Neural cell (in vitro differentiated cells): ENCODE data around the gene SLC6A16. TPM values are rescaled to one million over a fixed set of nuclear protein-coding genes. Genes with fewer than 3 reads are reported as not detected.

Experiments used
- H2AFZ ChIP-seq: fragments of 200-600, 300-800 bp; sonication (generic), shearing (Covaris generic); 2 replicates; pipeline ENCODE4 v1.6.0; 2014; ENCODE audit warnings: low read depth, mild to moderate bottlenecking, antibody characterized with exemption, low read length, moderate library complexity
- H3F3A ChIP-seq: fragments of 200-600 bp; shearing (Covaris generic); 2 replicates; pipeline ENCODE4 v1.6.1; 2016; ENCODE audit warnings: mild to moderate bottlenecking, moderate library complexity, mixed read lengths, antibody characterized with exemption, low read length; ENCODE audit not compliant: insufficient read depth, poor library complexity, severe bottlenecking
- H3K27ac ChIP-seq: fragments of 200-600, 300-800 bp; sonication (generic), shearing (Covaris generic); 2 replicates; pipeline ENCODE4 v1.5.1; 2014; ENCODE audit warnings: mild to moderate bottlenecking, low read length, moderate library complexity
- H3K27me3 ChIP-seq: fragments of 300-800, 200-600 bp; sonication (generic), shearing (Covaris generic); 2 replicates; pipeline ENCODE4 v1.6.0; 2014; ENCODE audit warnings: mild to moderate bottlenecking, low read depth, low read length, moderate library complexity; ENCODE audit not compliant: insufficient read depth
- H3K36me3 ChIP-seq: fragments of 300-800, 200-600 bp; sonication (generic), shearing (Covaris generic); 2 replicates; pipeline ENCODE4 v1.5.1; 2014; ENCODE audit warnings: mild to moderate bottlenecking, antibody characterized with exemption, low read length, moderate library complexity; ENCODE audit not compliant: insufficient read depth
- H3K4me2 ChIP-seq: fragments of 300-800, 200-600 bp; sonication (generic), shearing (Covaris generic); 2 replicates; pipeline ENCODE4 v1.6.0; 2014; ENCODE audit warnings: mild to moderate bottlenecking, low read length
- H3K4me3 ChIP-seq: fragments of 300-800, 200-600 bp; sonication (generic), shearing (Covaris generic); 2 replicates; pipeline ENCODE4 v1.5.1; 2014; ENCODE audit warnings: mild to moderate bottlenecking, low read length, moderate library complexity
- H3K79me2 ChIP-seq: fragments of 200-600 bp; shearing (Covaris generic); replicated peaks from 2 replicates; pipeline ENCODE4 v1.6.0; 2014; ENCODE audit warnings: mild to moderate bottlenecking, low read length, moderate library complexity; ENCODE audit not compliant: insufficient read depth
- H3K9ac ChIP-seq: fragments of 300-800, 200-600 bp; sonication (generic), shearing (Covaris generic); 2 replicates; pipeline ENCODE4 v1.6.1; 2016; ENCODE audit warnings: mild to moderate bottlenecking, low read length, mixed read lengths
- H3K9me2 ChIP-seq: fragments of 200-600 bp; shearing (Covaris generic); 2 replicates; pipeline ENCODE4 v1.6.1; 2016; ENCODE audit warnings: mild to moderate bottlenecking, low read length, mixed read lengths; ENCODE audit not compliant: insufficient read depth
- H3K9me3 ChIP-seq: fragments of 200-600, 300-800 bp; sonication (generic), shearing (Covaris generic); 2 replicates; pipeline ENCODE4 v1.6.1; 2016; ENCODE audit warnings: mild to moderate bottlenecking, mixed run types, low read length, moderate library complexity, mixed read lengths
- H4K20me1 ChIP-seq: fragments of 200-600 bp; shearing (Covaris generic); 2 replicates; pipeline ENCODE4 v1.6.1; 2016; ENCODE audit warnings: mild to moderate bottlenecking, mixed run types; ENCODE audit not compliant: insufficient read depth
- CTCF ChIP-seq: fragments of 450-650 bp; IDR thresholded peaks from 2 replicates; pipeline ENCODE4 v1.5.1; 2014; ENCODE audit warnings: antibody characterized with exemption, mild to moderate bottlenecking, moderate library complexity; ENCODE audit not compliant: poor library complexity, severe bottlenecking
- EP300 ChIP-seq: fragments of 450-650 bp; conservative IDR thresholded peaks from 2 replicates; pipeline ENCODE4 v1.6.1; 2014; ENCODE audit warnings: antibody characterized with exemption, mild to moderate bottlenecking, moderate library complexity; ENCODE audit not compliant: poor library complexity, severe bottlenecking
- EZH2 ChIP-seq: fragments of 200-600, 300-800 bp; shearing (Covaris generic), sonication (generic); IDR thresholded peaks from 2 replicates; pipeline ENCODE4 v1.6.1; 2014; ENCODE audit warnings: antibody characterized with exemption, low read length, borderline replicate concordance, mild to moderate bottlenecking; ENCODE audit not compliant: insufficient read depth, poor library complexity, severe bottlenecking
- MXI1 ChIP-seq: fragments of 450-650 bp; conservative IDR thresholded peaks from 2 replicates; pipeline ENCODE4 v1.6.1; 2014; ENCODE audit warnings: antibody characterized with exemption, mild to moderate bottlenecking; ENCODE audit not compliant: poor library complexity, severe bottlenecking
- POLR2AphosphoS5 ChIP-seq: IDR thresholded peaks from 2 replicates; pipeline ENCODE4 v1.6.1; 2012
- RAD21 ChIP-seq: fragments of 450-650 bp; conservative IDR thresholded peaks from 2 replicates; pipeline ENCODE4 v1.6.1; 2014; ENCODE audit warnings: antibody characterized with exemption, mild to moderate bottlenecking, moderate library complexity
- REST ChIP-seq: IDR thresholded peaks from 2 replicates; pipeline ENCODE4 v1.6.1; 2012; ENCODE audit warnings: borderline replicate concordance
- SMC3 ChIP-seq: fragments of 450-650 bp; conservative IDR thresholded peaks from 2 replicates; pipeline ENCODE4 v1.6.1; 2014; ENCODE audit warnings: antibody characterized with exemption, mild to moderate bottlenecking, moderate library complexity; ENCODE audit not compliant: poor library complexity
- TAF1 ChIP-seq: IDR thresholded peaks from 2 replicates; pipeline ENCODE4 v1.6.1; 2012; ENCODE audit warnings: low read depth
- polyA plus RNA-seq: library from polyadenylated mRNA; depleted of rRNA; stranded (reverse); fragments of >200 nt; gene quantifications from 2 replicates; pipeline ENCODE4 v1.2.3, GENCODE V29; 2014

Gene SLC6A16
- polyA plus RNA-seq, 1 donor from 2014 or later = not detected

- Histone ChIP-seq H3K9ac (no peak overlapping the region), H3K27ac (no peak overlapping the region), H3K4me3 (no peak overlapping the region), H3K4me2 (no peak overlapping the region), H3K9me2 (no peaks in the 10 kb centered on the region), H3K27me3 (no peaks in the 10 kb centered on the region), H3F3A (no peaks in the 10 kb centered on the region), H2AFZ (no peak overlapping the region), H3K36me3 (no peaks in the 10 kb centered on the region), H3K79me2 (no peaks in the 10 kb centered on the region), H4K20me1 (no peaks in the 10 kb centered on the region), H3K9me3 (no peaks in the 10 kb centered on the region)
- no peak for TF ChIP-seq SMC3
- no peak for TF ChIP-seq REST
- no peak for TF ChIP-seq RAD21
- no peak for TF ChIP-seq CTCF
- no peak for TF ChIP-seq EZH2
- TF ChIP-seq MXI1 = no peak
- TF ChIP-seq TAF1 = no peak
Measured at GRCh38 chr19:49338023-49338677, 13.2 kb upstream of the SLC6A16 start.

GRCh38 chr19:49337267-49338022, 12.5 kb upstream of the SLC6A16 start:
- no peak for TF ChIP-seq EP300
- TF ChIP-seq MXI1 = no peak
- TF ChIP-seq RAD21 = no peak
- no peak for TF ChIP-seq SMC3
- TF ChIP-seq POLR2AphosphoS5 = no peak
- no peak for TF ChIP-seq EZH2
- no peak for TF ChIP-seq REST
- no peak for TF ChIP-seq TAF1
- TF ChIP-seq CTCF = no peak
- H4K20me1 ChIP-seq = no peaks in the 10 kb centered on the region
- no peak overlapping the region for H3K9ac ChIP-seq
- no peak overlapping the region for H2AFZ ChIP-seq
- no peaks in the 10 kb centered on the region for H3K9me3 ChIP-seq
- no peak overlapping the region for H3K4me2 ChIP-seq
- no peaks in the 10 kb centered on the region for H3K27me3 ChIP-seq
- no peaks in the 10 kb centered on the region for H3K36me3 ChIP-seq
- H3K4me3 ChIP-seq = no peak overlapping the region
- H3F3A ChIP-seq = no peaks in the 10 kb centered on the region
- no peak overlapping the region for H3K27ac ChIP-seq
- H3K79me2 ChIP-seq = no peaks in the 10 kb centered on the region
- no peaks in the 10 kb centered on the region for H3K9me2 ChIP-seq
